ENCODE data around the gene ALPK3. TPM values are rescaled to one million over a fixed set of nuclear protein-coding genes. Genes with fewer than 3 reads are reported as not detected.

The ALPK3 gene
- polyA plus RNA-seq, 3 donors from 2014 or later: not detected

DNA sequence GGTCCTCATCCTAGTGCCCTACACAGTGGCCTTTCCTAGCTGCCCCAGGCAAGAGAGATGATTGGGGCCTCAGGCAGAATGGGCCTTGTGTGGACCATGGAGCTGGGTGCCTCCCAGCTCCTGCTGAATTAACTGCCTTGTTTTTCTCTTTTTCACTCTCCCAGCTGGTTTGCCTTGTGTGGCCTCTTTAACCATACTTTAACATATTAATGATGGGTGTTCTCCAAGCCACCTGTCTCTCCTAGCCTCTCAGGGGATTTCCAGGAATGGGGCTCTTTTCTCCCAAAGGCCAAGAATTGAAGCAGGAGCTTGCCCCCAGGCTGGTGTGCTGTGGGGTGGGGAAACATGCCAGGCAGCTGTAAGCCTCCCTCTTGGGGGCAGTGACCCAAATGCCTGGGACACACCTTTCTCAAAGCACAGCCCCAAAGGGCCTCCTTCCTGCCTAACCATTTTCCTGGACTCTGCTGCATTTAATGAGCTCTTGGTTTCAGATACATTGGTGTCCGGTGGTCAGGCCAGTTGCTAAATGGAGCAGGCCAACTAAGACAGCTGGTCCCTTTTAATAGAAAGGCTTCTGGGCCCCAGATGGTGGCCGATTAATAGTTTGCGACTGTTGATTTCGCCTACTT lies 5.6 kb downstream of the ALPK3 start:
- DNase-seq: no peak
- H3K9me3 Mint-ChIP-seq: no peaks in the 10 kb centered on the region
- no peak overlapping the region for H3K4me3 Mint-ChIP-seq
- peaks cover 4 to 5% of the 10 kb centered on the region in 2 donors for H3K4me1 Mint-ChIP-seq
- no peak overlapping the region for H3K27ac Mint-ChIP-seq
- H3K27me3 Mint-ChIP-seq (ENCODE audit: low read depth in 3 of 3): peaks cover 0 to 6% (median 4%) of the 10 kb centered on the region in 3 donors
- no peaks in the 10 kb centered on the region for H3K36me3 Mint-ChIP-seq

GRCh38 chr15:84823282-84823878 lies 6.2 kb downstream of the ALPK3 start:
- Mint-ChIP-seq H3K27ac (no peak overlapping the region), H3K4me3 (no peak overlapping the region), H3K4me1 (no peaks in the 10 kb centered on the region), H3K36me3 (no peaks in the 10 kb centered on the region), H3K27me3 (ENCODE audit: low read depth in 3 of 3) (peaks cover 0 to 6% (median 4%) of the 10 kb centered on the region in 3 donors), H3K9me3 (no peaks in the 10 kb centered on the region)
- DNase-seq: no peak

GRCh38 chr15:84824260-84825007 lies 7.3 kb downstream of the ALPK3 start:
- H3K4me1 Mint-ChIP-seq: no peaks in the 10 kb centered on the region
- no peaks in the 10 kb centered on the region for H3K9me3 Mint-ChIP-seq
- H3K36me3 Mint-ChIP-seq: no peaks in the 10 kb centered on the region
- H3K4me3 Mint-ChIP-seq: no peak overlapping the region
- no peak for DNase-seq
- no peak overlapping the region for H3K27ac Mint-ChIP-seq
- H3K27me3 Mint-ChIP-seq (ENCODE audit: low read depth in 3 of 3): peaks cover 0 to 6% (median 3%) of the 10 kb centered on the region in 3 donors

- no peaks in the 10 kb centered on the region for H3K36me3 Mint-ChIP-seq
- no peaks in the 10 kb centered on the region for H3K4me1 Mint-ChIP-seq
- no peak overlapping the region for H3K4me3 Mint-ChIP-seq
- no peak overlapping the region for H3K27ac Mint-ChIP-seq
- H3K27me3 Mint-ChIP-seq (ENCODE audit: low read depth in 3 of 3): peaks cover 0 to 6% (median 3%) of the 10 kb centered on the region in 3 donors
- no peaks in the 10 kb centered on the region for H3K9me3 Mint-ChIP-seq
- DNase-seq: no peak
Observed at GRCh38 chr15:84826369-84826823, 9.2 kb downstream of the ALPK3 start.

DNA sequence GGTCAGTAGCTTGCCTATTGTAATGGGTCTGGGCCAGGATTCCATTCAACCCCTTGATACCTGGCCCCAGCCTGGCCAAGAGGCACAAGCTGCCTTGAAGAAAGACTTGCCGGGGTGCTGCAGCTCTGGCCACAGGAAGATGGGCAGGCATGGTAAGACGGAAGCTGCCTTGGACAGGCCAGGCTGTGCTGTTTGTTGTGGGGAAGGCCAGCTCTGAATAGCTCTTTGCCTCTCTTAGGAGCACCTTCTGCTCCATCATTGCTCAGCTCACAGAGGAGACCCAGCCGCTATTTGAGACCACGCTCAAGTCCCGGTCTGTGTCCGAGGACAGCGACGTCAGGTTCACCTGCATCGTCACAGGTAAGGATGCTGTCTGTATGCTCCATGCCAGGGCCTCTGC lies 10.1 kb downstream of the ALPK3 start:
- DNase-seq: no peak
- Mint-ChIP-seq H3K4me3 (no peak overlapping the region), H3K9me3 (no peaks in the 10 kb centered on the region), H3K27me3 (ENCODE audit: low read depth in 3 of 3) (peaks cover 0 to 3% (median 2%) of the 10 kb centered on the region in 3 donors), H3K36me3 (no peaks in the 10 kb centered on the region), H3K4me1 (no peaks in the 10 kb centered on the region), H3K27ac (no peak overlapping the region)

DNA sequence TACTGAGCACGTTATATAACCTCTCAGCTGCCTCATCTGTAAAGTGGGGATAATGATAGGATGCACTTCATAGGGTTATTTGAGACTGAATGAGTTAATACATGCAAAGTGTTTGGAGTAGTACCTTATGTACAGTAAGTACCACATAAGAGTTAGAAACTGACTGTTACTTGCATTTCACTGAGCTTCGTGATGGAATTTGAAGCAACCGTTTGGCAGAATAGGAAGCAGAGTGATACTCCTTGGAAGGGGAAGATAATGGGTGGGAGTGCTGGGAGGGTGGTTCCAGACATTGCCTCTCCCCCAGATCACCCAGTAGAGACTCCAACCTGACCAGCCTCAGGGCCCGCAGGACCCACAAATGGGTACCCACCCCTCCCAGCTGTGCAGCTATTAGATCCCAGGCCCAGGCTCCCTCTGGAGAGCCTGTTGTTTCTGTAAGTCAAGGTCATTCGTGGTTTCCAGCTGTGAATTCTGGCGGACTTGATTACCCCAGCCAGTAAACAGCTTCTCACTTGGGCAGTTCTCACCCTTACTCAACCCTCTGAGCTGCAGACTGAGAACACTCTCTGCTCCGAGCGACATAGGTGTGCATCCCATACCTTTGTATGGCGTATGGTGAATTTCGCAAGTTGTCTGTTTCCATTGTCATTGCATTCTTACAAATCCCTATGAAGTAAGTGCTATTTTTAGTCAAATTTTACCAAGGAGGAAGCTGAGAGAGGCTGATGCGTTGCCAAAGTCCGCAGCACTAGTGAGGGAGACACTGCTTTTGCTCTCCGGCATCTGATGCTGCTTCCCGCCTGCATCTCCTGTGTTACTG lies 11.1 kb downstream of the ALPK3 start:
- no peak overlapping the region for H3K27ac Mint-ChIP-seq
- no peaks in the 10 kb centered on the region for H3K36me3 Mint-ChIP-seq

GRCh38 chr15:84829428-84829827 lies 12.3 kb downstream of the ALPK3 start:
- Mint-ChIP-seq H3K36me3 (no peaks in the 10 kb centered on the region), H3K9me3 (no peaks in the 10 kb centered on the region), H3K27me3 (ENCODE audit: low read depth in 3 of 3) (peaks cover 0 to 3% (median 2%) of the 10 kb centered on the region in 3 donors), H3K27ac (no peak overlapping the region), H3K4me1 (no peaks in the 10 kb centered on the region), H3K4me3 (no peak overlapping the region)
- DNase-seq: no peak

More for the DNA sequence above, 11.1 kb downstream of the ALPK3 start:
- no peak for DNase-seq
- Mint-ChIP-seq H3K4me3 (no peak overlapping the region), H3K27me3 (ENCODE audit: low read depth in 3 of 3) (peaks cover 0 to 3% (median 2%) of the 10 kb centered on the region in 3 donors), H3K9me3 (no peaks in the 10 kb centered on the region), H3K4me1 (no peaks in the 10 kb centered on the region)

- H3K27ac Mint-ChIP-seq: no peak overlapping the region
- H3K36me3 Mint-ChIP-seq: no peaks in the 10 kb centered on the region
- H3K4me3 Mint-ChIP-seq: no peak overlapping the region
- no peak for DNase-seq
- H3K27me3 Mint-ChIP-seq (ENCODE audit: low read depth in 3 of 3): peaks cover 0 to 3% (median 2%) of the 10 kb centered on the region in 3 donors
- no peaks in the 10 kb centered on the region for H3K9me3 Mint-ChIP-seq
- no peaks in the 10 kb centered on the region for H3K4me1 Mint-ChIP-seq
Observed at GRCh38 chr15:84830036-84830435, 12.9 kb downstream of the ALPK3 start.

DNA sequence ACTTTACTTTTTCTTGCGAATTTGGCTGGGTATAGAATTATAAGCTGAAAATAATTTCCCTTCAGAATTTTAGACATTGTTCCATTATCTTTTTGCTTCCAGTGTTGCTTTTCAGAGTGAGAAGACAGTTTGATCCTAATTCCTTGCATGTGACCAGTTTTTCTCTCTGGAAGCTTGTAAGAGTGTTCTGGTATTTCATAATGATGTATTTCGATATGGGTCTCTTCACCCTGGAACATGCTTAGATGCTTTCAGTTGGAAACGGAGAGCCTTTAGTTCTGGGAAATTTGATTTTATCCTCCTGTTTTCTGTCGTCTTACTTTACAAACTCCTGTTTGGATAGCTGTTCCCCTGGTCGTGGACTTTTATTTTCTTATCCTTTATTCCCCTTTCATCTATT lies 13.9 kb downstream of the ALPK3 start:
- Mint-ChIP-seq H3K9me3 (no peaks in the 10 kb centered on the region), H3K27me3 (ENCODE audit: low read depth in 3 of 3) (peaks cover 0 to 3% (median 3%) of the 10 kb centered on the region in 3 donors), H3K36me3 (no peaks in the 10 kb centered on the region), H3K27ac (no peak overlapping the region), H3K4me1 (no peaks in the 10 kb centered on the region), H3K4me3 (no peak overlapping the region)
- no peak for DNase-seq

GRCh38 chr15:84831613-84832012 lies 14.5 kb downstream of the ALPK3 start:
- no peaks in the 10 kb centered on the region for H3K4me1 Mint-ChIP-seq
- H3K27ac Mint-ChIP-seq: no peak overlapping the region
- H3K27me3 Mint-ChIP-seq (ENCODE audit: low read depth in 3 of 3): peaks cover 0 to 6% (median 5%) of the 10 kb centered on the region in 3 donors
- H3K36me3 Mint-ChIP-seq: no peaks in the 10 kb centered on the region
- no peak for DNase-seq
- no peaks in the 10 kb centered on the region for H3K9me3 Mint-ChIP-seq
- H3K4me3 Mint-ChIP-seq: no peak overlapping the region

GRCh38 chr15:84832448-84833040 lies 15.4 kb downstream of the ALPK3 start:
- H3K36me3 Mint-ChIP-seq: no peaks in the 10 kb centered on the region

DNA sequence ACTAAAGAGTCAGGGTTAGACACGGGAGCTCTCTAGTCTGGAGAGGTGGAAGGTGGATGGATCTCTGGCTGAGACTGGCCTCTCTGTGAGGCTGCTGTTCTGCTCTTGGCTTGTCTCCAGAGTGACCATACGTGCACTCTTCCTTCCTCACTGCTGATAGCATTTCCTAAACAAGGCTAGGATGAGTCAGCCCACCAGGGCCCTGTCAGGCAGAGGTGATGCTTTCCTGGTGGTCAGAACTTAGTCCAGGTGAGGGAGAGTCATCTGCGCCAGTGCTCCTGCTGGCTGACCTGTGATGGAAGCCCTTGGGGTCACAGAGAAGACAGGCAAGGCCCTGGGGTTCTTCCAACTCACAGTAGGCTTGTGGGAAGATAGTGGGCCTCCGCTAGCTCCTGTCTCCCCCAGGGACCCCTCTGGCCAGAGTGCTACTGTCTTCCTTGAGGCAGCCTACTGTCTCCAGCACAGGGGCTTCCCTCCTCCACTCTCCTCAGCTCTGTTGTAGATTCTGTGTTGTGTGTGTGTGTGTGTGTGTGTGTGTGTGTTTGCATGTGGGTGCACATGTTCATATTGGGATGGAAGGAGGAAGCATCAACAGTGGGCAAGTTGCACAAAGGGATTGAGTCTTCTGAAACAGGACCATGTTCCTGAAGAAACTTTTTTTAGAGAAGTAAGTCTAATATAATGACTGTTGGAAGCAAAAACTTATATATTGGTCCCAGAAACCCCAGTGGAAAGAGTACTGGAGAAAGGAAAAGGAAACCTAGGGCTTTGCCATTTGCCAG lies 16.5 kb downstream of the ALPK3 start:
- no peaks in the 10 kb centered on the region for H3K36me3 Mint-ChIP-seq
- H3K9me3 Mint-ChIP-seq: no peaks in the 10 kb centered on the region
- DNase-seq: no peak
- no peak overlapping the region for H3K4me3 Mint-ChIP-seq
- H3K4me1 Mint-ChIP-seq: no peaks in the 10 kb centered on the region
- H3K27ac Mint-ChIP-seq: no peak overlapping the region
- H3K27me3 Mint-ChIP-seq (ENCODE audit: low read depth in 3 of 3): peaks cover 3 to 5% (median 3%) of the 10 kb centered on the region in 3 donors

More at GRCh38 chr15:84832448-84833040, 15.4 kb downstream of the ALPK3 start:
- H3K4me1 Mint-ChIP-seq: no peaks in the 10 kb centered on the region
- DNase-seq: no peak
- no peaks in the 10 kb centered on the region for H3K9me3 Mint-ChIP-seq
- no peak overlapping the region for H3K4me3 Mint-ChIP-seq
- no peak overlapping the region for H3K27ac Mint-ChIP-seq
- peaks cover 3 to 5% (median 3%) of the 10 kb centered on the region in 3 donors for H3K27me3 Mint-ChIP-seq (ENCODE audit: low read depth in 3 of 3)

All from immature natural killer cell (primary cell).